Measurements from ENCODE around the gene TRNAU1AP.

TRNAU1AP gene

GRCh38 chr1:28604411-28604810, 51.5 kb downstream of the TRNAU1AP start:
- H2BK12ac ChIP-seq (ENCODE audit: low read length), result peak overlapping the region; percentile 29
- no peak overlapping the region for H3K23ac ChIP-seq (ENCODE audit: low read length)
- peaks cover 20 to 24% of the 10 kb centered on the region in 2 experiments for H3K4me1 ChIP-seq (ENCODE audit: control insufficient read depth in 1 of 2, insufficient read depth in 2 of 2, low read length in 2 of 2)
- H2BK120ac ChIP-seq (ENCODE audit: insufficient read depth, low read length, poor library complexity), result peak overlapping the region; percentile 52
- no peak overlapping the region for H3K9ac ChIP-seq (ENCODE audit: low read length)
- H2AK5ac ChIP-seq (ENCODE audit: low read length), result no peak overlapping the region
- H3K27ac ChIP-seq (ENCODE audit: low read depth, low read length), result peak overlapping the region; percentile 31
- no peaks in the 10 kb centered on the region for H3K27me3 ChIP-seq (ENCODE audit: insufficient read depth, low read length)
- H2BK5ac ChIP-seq (ENCODE audit: low read depth, low read length, poor library complexity), result peak overlapping the region; percentile 18
- peaks cover 7% of the 10 kb centered on the region for H3K79me1 ChIP-seq (ENCODE audit: low read length)
- H4K12ac ChIP-seq (ENCODE audit: low read depth, low read length), result no peak overlapping the region
- no peak overlapping the region for H3K4ac ChIP-seq (ENCODE audit: low read depth, low read length)
- DNase-seq, result no peak
- no peak overlapping the region for H3K4me2 ChIP-seq (ENCODE audit: low read length)
- no peak overlapping the region for H2AFZ ChIP-seq (ENCODE audit: insufficient read depth, low read length, poor library complexity)
- no peak overlapping the region for H3K4me3 ChIP-seq (ENCODE audit: low read depth, low read length)
- peaks cover 14 to 15% of the 10 kb centered on the region in 2 experiments for H3K36me3 ChIP-seq (ENCODE audit: control insufficient read depth in 1 of 2, insufficient read depth in 2 of 2, low read length in 2 of 2)
- H4K91ac ChIP-seq (ENCODE audit: low read depth, low read length), result peak overlapping the region; percentile 4
- H3K14ac ChIP-seq (ENCODE audit: low read length), result no peak overlapping the region
- no CpG with 5 or more reads among the region's 5 CpGs for WGBS (ENCODE audit: extremely low coverage, insufficient coverage, insufficient read length)
- H3K9me3 ChIP-seq (ENCODE audit: insufficient read depth, low read depth, low read length), result no peaks in the 10 kb centered on the region
- H3K79me2 ChIP-seq (ENCODE audit: control insufficient read depth, insufficient read depth, low read length, poor library complexity), result no peaks in the 10 kb centered on the region
- H4K8ac ChIP-seq (ENCODE audit: low read depth, low read length), result no peak overlapping the region
- no peak overlapping the region for H3K18ac ChIP-seq (ENCODE audit: low read length)

DNA sequence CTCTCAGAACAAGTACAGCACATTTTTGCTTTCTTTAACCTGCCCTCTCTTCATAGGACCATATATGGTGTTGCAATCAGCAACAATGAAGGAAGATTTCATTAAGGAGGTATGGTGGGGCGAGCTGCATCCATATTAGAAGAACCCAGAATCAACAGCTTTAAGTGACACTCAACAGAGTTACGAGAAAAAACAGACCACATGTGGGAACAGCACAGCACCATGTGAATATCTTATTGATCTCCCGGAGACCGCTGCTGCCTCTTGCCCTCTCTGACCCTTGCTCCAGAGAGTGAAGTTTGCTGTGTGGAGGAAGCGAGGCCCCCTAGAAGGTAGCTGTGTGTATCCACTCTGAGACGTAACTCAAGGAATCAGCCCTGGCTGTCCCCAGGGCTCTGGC, 52.1 kb downstream of the TRNAU1AP start:
- H3K14ac ChIP-seq (ENCODE audit: low read length), result no peak overlapping the region
- no peak overlapping the region for H2AFZ ChIP-seq (ENCODE audit: insufficient read depth, low read length, poor library complexity)
- no peak overlapping the region for H3K23ac ChIP-seq (ENCODE audit: low read length)
- no peak overlapping the region for H2BK120ac ChIP-seq (ENCODE audit: insufficient read depth, low read length, poor library complexity)
- no peaks in the 10 kb centered on the region for H3K79me2 ChIP-seq (ENCODE audit: control insufficient read depth, insufficient read depth, low read length, poor library complexity)
- no peak overlapping the region for H3K4ac ChIP-seq (ENCODE audit: low read depth, low read length)
- H3K4me3 ChIP-seq (ENCODE audit: low read depth, low read length), result no peak overlapping the region
- H2BK12ac ChIP-seq (ENCODE audit: low read length), result no peak overlapping the region
- H3K27ac ChIP-seq (ENCODE audit: low read depth, low read length), result peak overlapping the region; percentile 31
- H4K12ac ChIP-seq (ENCODE audit: low read depth, low read length), result no peak overlapping the region
- no peaks in the 10 kb centered on the region for H3K9me3 ChIP-seq (ENCODE audit: insufficient read depth, low read depth, low read length)
- no peaks in the 10 kb centered on the region for H3K27me3 ChIP-seq (ENCODE audit: insufficient read depth, low read length)
- H3K36me3 ChIP-seq (ENCODE audit: control insufficient read depth in 1 of 2, insufficient read depth in 2 of 2, low read length in 2 of 2), result peaks cover 15 to 16% of the 10 kb centered on the region in 2 experiments
- H2BK5ac ChIP-seq (ENCODE audit: low read depth, low read length, poor library complexity), result no peak overlapping the region
- H3K4me1 ChIP-seq (ENCODE audit: control insufficient read depth in 1 of 2, insufficient read depth in 2 of 2, low read length in 2 of 2), result peaks cover 16 to 24% of the 10 kb centered on the region in 2 experiments
- H4K8ac ChIP-seq (ENCODE audit: low read depth, low read length), result no peak overlapping the region
- no peak overlapping the region for H2AK5ac ChIP-seq (ENCODE audit: low read length)
- H3K79me1 ChIP-seq (ENCODE audit: low read length), result peaks cover 3% of the 10 kb centered on the region
- H3K4me2 ChIP-seq (ENCODE audit: low read length), result peak overlapping the region; percentile 2
- H4K91ac ChIP-seq (ENCODE audit: low read depth, low read length), result no peak overlapping the region
- no peak overlapping the region for H3K9ac ChIP-seq (ENCODE audit: low read length)
- H3K18ac ChIP-seq (ENCODE audit: low read length), result no peak overlapping the region
- no CpG with 5 or more reads among the region's 6 CpGs for WGBS (ENCODE audit: extremely low coverage, insufficient coverage, insufficient read length)
- no peak for DNase-seq

DNA sequence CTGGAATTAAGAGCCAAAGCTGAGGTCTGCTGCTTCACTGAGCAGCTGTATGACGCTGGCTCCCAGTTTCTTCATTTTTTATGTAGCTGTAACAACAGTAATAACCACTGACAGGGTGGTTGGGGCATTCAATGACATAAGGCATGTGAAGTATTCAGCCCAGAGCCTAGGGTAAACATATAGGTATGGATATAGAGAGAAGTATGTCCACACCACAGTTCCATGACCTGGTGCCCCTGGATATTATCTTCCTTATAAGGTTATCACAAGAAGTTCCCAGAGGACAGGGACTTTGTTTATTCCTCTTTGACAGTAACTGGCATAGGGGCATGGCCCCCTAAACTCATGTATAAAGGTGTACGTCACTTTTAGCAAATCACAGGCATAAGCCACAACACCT, 53.9 kb downstream of the TRNAU1AP start:
- Histone ChIP-seq H3K79me1 (ENCODE audit: low read length) (peaks cover 2% of the 10 kb centered on the region), H2AFZ (ENCODE audit: insufficient read depth, low read length, poor library complexity) (no peak overlapping the region), H3K79me2 (ENCODE audit: control insufficient read depth, insufficient read depth, low read length, poor library complexity) (no peaks in the 10 kb centered on the region), H3K4me3 (ENCODE audit: low read depth, low read length) (no peak overlapping the region), H4K91ac (ENCODE audit: low read depth, low read length) (no peak overlapping the region), H2AK5ac (ENCODE audit: low read length) (no peak overlapping the region), H3K9me3 (ENCODE audit: insufficient read depth, low read depth, low read length) (no peaks in the 10 kb centered on the region), H3K36me3 (ENCODE audit: control insufficient read depth in 1 of 2, insufficient read depth in 2 of 2, low read length in 2 of 2) (peaks cover 17 to 18% of the 10 kb centered on the region in 2 experiments), H2BK5ac (ENCODE audit: low read depth, low read length, poor library complexity) (no peak overlapping the region), H3K4me2 (ENCODE audit: low read length) (no peak overlapping the region), H3K18ac (ENCODE audit: low read length) (no peak overlapping the region), H3K9ac (ENCODE audit: low read length) (peak overlapping the region; percentile 59), H3K4me1 (ENCODE audit: control insufficient read depth in 1 of 2, insufficient read depth in 2 of 2, low read length in 2 of 2) (peaks cover 15 to 20% of the 10 kb centered on the region in 2 experiments), H4K8ac (ENCODE audit: low read depth, low read length) (no peak overlapping the region), H3K27me3 (ENCODE audit: insufficient read depth, low read length) (no peaks in the 10 kb centered on the region), H3K27ac (ENCODE audit: low read depth, low read length) (no peak overlapping the region), H2BK120ac (ENCODE audit: insufficient read depth, low read length, poor library complexity) (no peak overlapping the region), H3K4ac (ENCODE audit: low read depth, low read length) (no peak overlapping the region), H4K12ac (ENCODE audit: low read depth, low read length) (no peak overlapping the region), H2BK12ac (ENCODE audit: low read length) (no peak overlapping the region), H3K14ac (ENCODE audit: low read length) (no peak overlapping the region), H3K23ac (ENCODE audit: low read length) (no peak overlapping the region)
- DNase-seq, result peak in 1 of 2 donors; percentile 46
- WGBS (ENCODE audit: extremely low coverage, insufficient coverage, insufficient read length), result no CpG with 5 or more reads among the region's 2 CpGs

- no peak overlapping the region for H3K9ac ChIP-seq (ENCODE audit: low read length)
- H4K12ac ChIP-seq (ENCODE audit: low read depth, low read length), result no peak overlapping the region
- no peaks in the 10 kb centered on the region for H3K79me2 ChIP-seq (ENCODE audit: control insufficient read depth, insufficient read depth, low read length, poor library complexity)
- H3K23ac ChIP-seq (ENCODE audit: low read length), result no peak overlapping the region
- H3K4me2 ChIP-seq (ENCODE audit: low read length), result no peak overlapping the region
- H3K4ac ChIP-seq (ENCODE audit: low read depth, low read length), result no peak overlapping the region
- H2AFZ ChIP-seq (ENCODE audit: insufficient read depth, low read length, poor library complexity), result no peak overlapping the region
- DNase-seq, result no peak
- WGBS (ENCODE audit: extremely low coverage, insufficient coverage, insufficient read length), result no CpG with 5 or more reads among the region's 5 CpGs
- no peak overlapping the region for H3K18ac ChIP-seq (ENCODE audit: low read length)
- H2BK12ac ChIP-seq (ENCODE audit: low read length), result no peak overlapping the region
- H3K9me3 ChIP-seq (ENCODE audit: insufficient read depth, low read depth, low read length), result no peaks in the 10 kb centered on the region
- H2BK120ac ChIP-seq (ENCODE audit: insufficient read depth, low read length, poor library complexity), result no peak overlapping the region
- no peak overlapping the region for H3K14ac ChIP-seq (ENCODE audit: low read length)
- H3K79me1 ChIP-seq (ENCODE audit: low read length), result no peaks in the 10 kb centered on the region
- no peak overlapping the region for H3K4me3 ChIP-seq (ENCODE audit: low read depth, low read length)
- no peak overlapping the region for H2AK5ac ChIP-seq (ENCODE audit: low read length)
- H3K27me3 ChIP-seq (ENCODE audit: insufficient read depth, low read length), result no peaks in the 10 kb centered on the region
- H2BK5ac ChIP-seq (ENCODE audit: low read depth, low read length, poor library complexity), result no peak overlapping the region
- no peaks in the 10 kb centered on the region for H3K4me1 ChIP-seq (ENCODE audit: control insufficient read depth in 1 of 2, insufficient read depth in 2 of 2, low read length in 2 of 2)
- H4K8ac ChIP-seq (ENCODE audit: low read depth, low read length), result no peak overlapping the region
- H3K27ac ChIP-seq (ENCODE audit: low read depth, low read length), result no peak overlapping the region
- H4K91ac ChIP-seq (ENCODE audit: low read depth, low read length), result no peak overlapping the region
- peaks cover 24 to 26% of the 10 kb centered on the region in 2 experiments for H3K36me3 ChIP-seq (ENCODE audit: control insufficient read depth in 1 of 2, insufficient read depth in 2 of 2, low read length in 2 of 2)
These were observed 60.3 kb downstream of the TRNAU1AP start for GRCh38 chr1:28613175-28613574.

Data from trophoblast cell (in vitro differentiated cells and primary cell).